KMS-11 (cell line): ENCODE measurements around the gene DAB2.

ENCODE experiments used
- H2AFZ ChIP-seq: fragments of 200-600 bp; sonication (generic); 2 replicates; pipeline ENCODE4 v1.6.1; 2016; ENCODE audit warnings: antibody characterized with exemption, mixed run types, low read depth
- H3K27ac ChIP-seq: fragments of 200-600 bp; sonication (generic); 2 replicates; pipeline ENCODE4 v1.6.1; 2016; ENCODE audit warnings: mild to moderate bottlenecking, mixed run types
- H3K27me3 ChIP-seq: fragments of 200-600 bp; sonication (generic); 2 replicates; pipeline ENCODE4 v1.6.1; 2017; ENCODE audit warnings: mild to moderate bottlenecking, low read depth, mixed run types, moderate library complexity; ENCODE audit not compliant: insufficient read depth
- H3K36me3 ChIP-seq: fragments of 200-600 bp; sonication (generic); 2 replicates; pipeline ENCODE4 v1.6.1; 2017; ENCODE audit warnings: mild to moderate bottlenecking, mixed run types; ENCODE audit not compliant: insufficient read depth
- H3K4me1 ChIP-seq: fragments of 200-600 bp; sonication (generic); 2 replicates; pipeline ENCODE4 v1.6.1; 2016; ENCODE audit warnings: mild to moderate bottlenecking, low read depth, mixed run types; ENCODE audit not compliant: poor library complexity, severe bottlenecking
- H3K4me2 ChIP-seq: fragments of 200-600 bp; sonication (generic); 2 replicates; pipeline ENCODE4 v1.7.0; 2016; ENCODE audit warnings: mild to moderate bottlenecking, mixed run types
- H3K4me3 ChIP-seq: fragments of 200-600 bp; sonication (generic); IDR thresholded peaks from 2 replicates; pipeline ENCODE4 v1.6.1; 2017; ENCODE audit warnings: low read depth, low read length, mixed read lengths; ENCODE audit not compliant: insufficient read depth
- H3K79me2 ChIP-seq: fragments of 200-600 bp; sonication (generic); 2 replicates; pipeline ENCODE4 v1.6.1; 2016; ENCODE audit warnings: low read depth, mixed run types; ENCODE audit not compliant: insufficient read depth
- H3K9ac ChIP-seq: fragments of 200-600 bp; sonication (generic); 2 replicates; pipeline ENCODE4 v1.6.1; 2016; ENCODE audit warnings: mild to moderate bottlenecking, mixed run types
- H4K20me1 ChIP-seq: fragments of 200-600 bp; sonication (generic); 2 replicates; pipeline ENCODE4 v1.6.1; 2016; ENCODE audit warnings: mild to moderate bottlenecking, mixed run types; ENCODE audit not compliant: insufficient read depth
- CTCF ChIP-seq: fragments of 200-600 bp; sonication (generic); conservative IDR thresholded peaks from 2 replicates; pipeline ENCODE4 v1.6.1; 2017; ENCODE audit warnings: low read depth, mild to moderate bottlenecking, antibody characterized with exemption, low read length, moderate library complexity, mixed read lengths

DAB2 gene

DNA sequence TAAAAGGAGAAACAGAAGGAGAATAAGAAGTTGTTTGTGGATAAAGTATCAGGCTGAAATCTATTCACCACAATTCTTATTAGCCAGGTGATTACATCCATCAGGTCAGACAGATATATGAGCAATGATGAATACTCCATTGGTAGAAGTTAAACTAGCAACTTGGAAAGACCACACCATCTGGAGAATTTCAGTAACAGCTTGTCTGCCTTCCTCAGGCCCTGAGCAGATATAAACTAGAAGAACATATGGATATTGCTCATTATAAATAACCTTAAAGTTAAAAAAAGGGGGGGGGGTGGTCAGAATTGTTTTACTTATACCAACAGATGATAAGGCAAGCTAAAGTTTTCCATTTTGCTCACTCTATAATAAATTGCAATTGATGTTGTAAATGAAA is 10.4 kb downstream of the DAB2 start:
- Histone ChIP-seq H2AFZ (no peak overlapping the region), H3K4me1 (no peaks in the 10 kb centered on the region), H3K27me3 (no peaks in the 10 kb centered on the region), H3K4me2 (no peak overlapping the region), H3K9ac (no peak overlapping the region), H4K20me1 (no peaks in the 10 kb centered on the region), H3K36me3 (no peaks in the 10 kb centered on the region), H3K27ac (no peak overlapping the region), H3K4me3 (no peak overlapping the region), H3K79me2 (no peaks in the 10 kb centered on the region)
- TF ChIP-seq CTCF = no peak

DNA sequence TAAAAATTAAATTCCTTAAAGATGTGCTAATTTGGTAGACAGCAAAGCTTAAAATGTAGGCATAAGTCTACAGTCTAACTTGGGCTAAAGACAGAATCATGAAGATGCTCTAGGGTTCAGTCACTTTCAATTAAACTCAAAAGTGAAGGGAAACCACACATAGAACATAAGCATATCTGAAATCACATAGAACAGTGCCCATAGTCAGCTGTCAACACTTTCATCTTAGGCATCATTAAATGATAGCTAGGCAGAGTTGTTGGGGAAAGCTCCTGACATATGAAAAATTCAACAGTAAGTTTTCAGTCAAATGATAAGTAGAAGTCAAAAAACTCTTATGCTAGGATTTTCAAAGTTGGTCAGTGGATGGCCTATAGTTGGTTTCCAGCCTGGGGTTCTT is 11.0 kb downstream of the DAB2 start:
- H3K4me3 ChIP-seq = no peak overlapping the region
- H3K4me2 ChIP-seq = no peak overlapping the region
- H3K36me3 ChIP-seq = no peaks in the 10 kb centered on the region
- H4K20me1 ChIP-seq = no peaks in the 10 kb centered on the region
- H3K9ac ChIP-seq = no peak overlapping the region
- H3K27ac ChIP-seq = no peak overlapping the region
- no peak overlapping the region for H2AFZ ChIP-seq
- H3K79me2 ChIP-seq = no peaks in the 10 kb centered on the region
- no peaks in the 10 kb centered on the region for H3K27me3 ChIP-seq
- no peak for TF ChIP-seq CTCF
- H3K4me1 ChIP-seq = no peaks in the 10 kb centered on the region

GRCh38 chr5:39412721-39413394 is 11.9 kb downstream of the DAB2 start:
- no peaks in the 10 kb centered on the region for H4K20me1 ChIP-seq
- no peak overlapping the region for H3K9ac ChIP-seq
- H3K79me2 ChIP-seq = no peaks in the 10 kb centered on the region
- no peaks in the 10 kb centered on the region for H3K27me3 ChIP-seq
- H3K27ac ChIP-seq = no peak overlapping the region
- H3K4me2 ChIP-seq = no peak overlapping the region
- H3K4me1 ChIP-seq = no peaks in the 10 kb centered on the region
- no peaks in the 10 kb centered on the region for H3K36me3 ChIP-seq
- no peak for TF ChIP-seq CTCF
- H2AFZ ChIP-seq = no peak overlapping the region
- no peak overlapping the region for H3K4me3 ChIP-seq

DNA sequence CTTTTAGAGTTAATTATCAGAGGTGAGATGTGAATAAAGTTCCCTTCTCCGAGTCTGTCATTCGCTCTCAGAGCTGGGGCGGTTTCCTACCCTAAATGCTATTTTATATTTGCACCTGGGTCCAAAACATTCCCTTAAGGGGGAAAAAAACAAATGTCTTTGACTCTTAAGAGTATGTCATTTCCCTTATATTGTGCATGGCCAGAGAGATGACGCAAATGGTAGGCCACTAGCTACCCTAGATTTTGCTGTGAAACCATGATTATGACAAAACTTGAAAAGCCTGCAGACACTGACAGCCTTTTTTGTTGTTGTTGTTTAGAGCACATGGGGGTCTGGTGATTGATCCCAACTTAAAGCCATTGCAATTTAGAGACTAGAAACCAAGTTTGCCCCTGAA is 12.8 kb downstream of the DAB2 start:
- Histone ChIP-seq H3K27ac (no peak overlapping the region), H3K9ac (no peak overlapping the region), H4K20me1 (no peaks in the 10 kb centered on the region), H3K4me1 (no peaks in the 10 kb centered on the region), H3K4me2 (no peak overlapping the region), H3K36me3 (no peaks in the 10 kb centered on the region), H3K79me2 (no peaks in the 10 kb centered on the region), H3K27me3 (no peaks in the 10 kb centered on the region), H2AFZ (no peak overlapping the region), H3K4me3 (no peak overlapping the region)
- TF ChIP-seq CTCF = no peak
